DMS114 treated with DMSO at 0.1 percent for 48 hours (cell line): ENCODE data around the gene TRIP13.
A peak's percentile ranks its signal among the peaks of the same experiment; 100 is the strongest.
"Not testable (repeated sequence)": the region's sequence is repeated elsewhere in the genome, so short reads cannot be mapped to it uniquely, and the experiment has no call there.

Source experiments
- DNase-seq: peaks from one replicate; lab custom pipeline; 2025; ENCODE audit not compliant: unreplicated experiment; lab: John Stamatoyannopoulos, UW

The TRIP13 gene

GRCh38 chr5:934381-934967 is 41.8 kb downstream of the TRIP13 start:
- DNase-seq, result not testable (repeated sequence)

- no peak for DNase-seq
Measured at GRCh38 chr5:935510-936084, 42.9 kb downstream of the TRIP13 start.

DNA sequence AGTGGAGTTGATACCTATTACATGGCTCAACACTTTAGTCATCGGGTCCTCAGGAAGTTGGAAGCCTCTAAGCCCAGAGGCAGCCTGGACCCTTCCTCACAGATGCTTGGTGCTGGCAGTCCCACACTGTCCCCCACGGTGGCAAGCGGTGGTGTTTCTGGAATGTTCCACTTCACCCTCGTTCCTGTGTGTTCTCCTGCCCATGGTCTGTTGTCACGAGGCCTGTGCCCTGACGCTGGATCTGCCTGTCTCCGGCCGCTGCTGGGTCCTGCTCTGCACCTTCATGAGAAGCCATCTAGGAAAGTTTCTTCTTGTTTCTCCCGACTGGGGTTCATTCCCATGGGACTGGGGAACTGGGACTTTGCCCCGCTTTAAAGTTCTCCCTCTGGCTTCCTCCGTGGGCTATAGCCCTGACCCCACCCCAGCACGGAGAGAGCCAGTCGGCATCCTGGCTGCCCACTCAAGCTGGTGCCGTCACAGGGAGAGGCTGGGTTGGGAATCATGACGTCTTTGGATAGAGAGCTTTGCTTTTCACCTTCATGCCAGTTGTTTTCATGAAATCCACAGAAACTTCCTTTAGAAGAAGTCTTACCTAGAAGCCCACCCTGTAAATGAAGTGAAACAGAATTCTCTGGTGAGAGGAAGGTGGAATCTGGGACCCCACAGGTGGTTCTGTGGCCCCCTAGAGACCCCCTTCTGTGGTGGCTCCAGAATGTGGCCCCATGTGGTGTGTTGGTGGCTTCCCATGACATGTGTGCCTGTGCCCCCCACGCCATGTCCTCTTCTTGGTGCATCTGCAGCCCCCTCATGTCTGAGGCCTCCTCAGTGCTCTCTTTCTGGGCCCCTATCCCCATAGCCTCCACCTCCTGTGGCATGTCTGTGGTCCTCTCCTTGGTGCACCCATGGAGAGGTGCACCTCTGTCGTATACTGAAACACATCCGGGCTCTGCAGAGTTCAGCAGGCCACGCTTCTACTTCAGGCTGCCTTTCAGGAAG is 43.8 kb downstream of the TRIP13 start:
- DNase-seq, result no peak

DNA sequence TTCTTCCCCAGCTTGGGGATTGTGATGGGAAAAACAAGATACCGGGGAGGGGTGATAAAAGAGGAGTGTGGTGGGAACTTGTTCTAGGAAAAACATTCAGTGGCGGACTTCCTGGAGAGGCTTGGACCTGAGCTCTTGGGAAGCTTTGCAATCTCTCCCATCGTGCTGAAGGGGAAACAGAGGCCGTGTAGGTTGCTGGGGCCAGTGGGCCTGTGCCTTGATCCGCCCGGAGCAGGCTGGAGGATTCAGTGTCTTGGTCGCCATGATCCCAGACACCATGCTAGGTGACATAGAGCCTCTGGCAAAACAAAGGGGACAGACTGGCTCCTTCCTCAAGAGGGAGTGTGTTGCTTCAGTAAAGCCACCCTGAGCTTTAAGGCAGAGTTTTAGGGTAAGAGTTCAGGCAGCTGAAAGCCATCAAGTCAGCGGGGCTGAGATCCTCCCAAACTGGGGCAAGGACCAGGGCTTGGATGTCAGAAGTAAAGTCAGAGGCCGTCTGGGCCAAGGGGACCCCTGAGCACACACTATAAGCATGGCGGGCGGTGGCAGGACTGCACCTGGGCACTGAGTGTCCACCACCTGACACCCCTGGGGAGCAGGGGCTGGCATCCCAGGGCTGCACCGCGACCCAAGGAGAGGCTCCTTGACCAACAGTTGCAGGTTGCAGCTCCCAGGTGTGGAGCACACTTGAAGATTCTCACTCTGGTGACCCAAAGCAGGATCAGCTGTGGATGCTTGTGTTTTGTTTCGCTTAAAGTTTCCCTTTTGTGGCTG is 44.7 kb downstream of the TRIP13 start:
- no peak for DNase-seq

DNA sequence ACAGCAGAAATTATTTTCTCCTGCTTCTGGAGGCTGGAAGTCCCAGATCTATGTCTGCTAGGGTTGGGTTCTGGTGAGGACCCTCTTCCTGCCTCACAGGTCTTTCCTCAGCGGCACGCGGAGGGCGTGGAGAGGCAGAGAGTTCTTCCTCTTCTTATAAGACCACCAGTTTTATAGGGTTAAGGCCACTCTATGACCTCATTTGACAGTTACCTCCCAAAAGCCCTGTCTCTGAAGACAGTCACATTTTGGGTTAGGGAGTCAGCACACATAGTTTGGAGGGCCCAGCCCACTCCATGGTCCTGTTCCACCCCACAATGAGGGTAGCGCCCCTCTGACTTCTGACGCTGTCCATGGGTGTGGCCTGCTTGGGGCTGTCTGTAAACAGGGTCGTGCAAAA is 46.7 kb downstream of the TRIP13 start:
- no peak for DNase-seq

DNA sequence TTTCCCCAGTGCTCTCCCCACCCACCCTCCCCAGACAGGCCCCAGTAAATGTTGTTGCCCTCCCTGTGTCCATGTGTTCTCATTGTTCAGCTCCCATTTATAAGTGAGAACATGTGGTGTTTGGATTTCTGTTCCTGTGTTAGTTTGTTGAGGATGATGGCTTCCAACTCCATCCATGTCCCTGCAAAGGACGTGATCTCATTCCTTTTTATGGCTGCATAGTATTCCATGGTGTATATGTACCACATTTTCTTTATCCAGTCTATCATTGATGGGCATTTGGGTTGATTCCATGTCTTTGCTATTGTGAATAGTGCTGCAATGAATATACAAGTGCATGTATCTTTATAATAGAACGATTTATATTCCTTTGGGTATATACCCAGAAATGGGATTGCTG is 48.1 kb downstream of the TRIP13 start:
- DNase-seq, result not testable (repeated sequence)

DNA sequence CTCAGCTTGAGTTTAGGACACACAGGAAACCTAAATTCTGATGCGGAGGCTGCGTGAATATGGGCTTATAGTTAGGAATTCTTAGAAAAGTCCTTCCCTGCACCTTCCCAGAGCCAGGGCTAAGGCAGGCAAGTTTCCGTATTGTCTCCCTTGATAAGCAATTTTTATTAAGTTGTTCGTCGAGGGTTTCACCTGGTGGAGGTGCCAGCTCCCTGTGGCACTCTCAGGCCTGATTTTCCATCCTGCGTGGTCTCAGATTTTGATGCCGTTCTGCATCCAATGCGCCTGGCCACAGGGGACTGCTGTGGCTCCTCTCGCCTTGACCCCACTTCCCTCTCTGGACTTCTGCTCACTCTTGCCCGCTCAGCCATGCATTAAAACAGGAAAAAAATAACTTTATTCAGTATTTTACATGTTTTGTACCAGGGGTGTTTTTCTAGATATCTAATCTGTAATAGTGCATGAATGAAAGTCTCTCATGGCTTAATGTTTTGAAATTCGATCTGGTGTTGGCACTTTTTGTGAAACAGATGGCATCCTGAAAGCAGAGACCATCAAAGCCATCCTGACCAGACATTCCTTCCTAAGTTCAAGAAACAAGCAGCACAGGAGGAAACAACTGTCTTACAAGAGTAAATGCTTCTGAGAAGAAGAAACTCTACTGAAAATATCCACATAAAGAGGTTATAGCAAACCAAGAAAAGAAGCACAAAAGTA is 50.7 kb downstream of the TRIP13 start:
- DNase-seq, result no peak

- peak; percentile 2 for DNase-seq
Measured at GRCh38 chr5:943918-944620, 51.4 kb downstream of the TRIP13 start.

DNA sequence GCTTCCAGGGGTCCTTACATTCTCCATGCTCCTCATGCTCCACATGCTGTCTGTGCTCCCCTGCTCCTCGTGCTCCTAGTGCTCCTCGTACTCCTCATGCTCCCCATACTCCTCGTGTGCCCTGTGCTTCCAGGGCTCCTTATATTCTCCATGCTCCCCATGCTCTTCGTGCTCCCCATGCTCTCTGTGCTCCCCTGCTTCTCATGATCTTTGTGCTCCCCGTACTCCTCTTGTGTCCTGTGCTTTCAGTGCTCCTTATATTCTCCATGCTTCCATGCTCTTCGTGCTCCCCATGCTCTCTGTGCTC is 51.9 kb downstream of the TRIP13 start:
- no peak for DNase-seq

GRCh38 chr5:944992-945685 is 52.5 kb downstream of the TRIP13 start:
- DNase-seq, result no peak

GRCh38 chr5:945691-946551 is 53.2 kb downstream of the TRIP13 start:
- DNase-seq, result no peak

DNA sequence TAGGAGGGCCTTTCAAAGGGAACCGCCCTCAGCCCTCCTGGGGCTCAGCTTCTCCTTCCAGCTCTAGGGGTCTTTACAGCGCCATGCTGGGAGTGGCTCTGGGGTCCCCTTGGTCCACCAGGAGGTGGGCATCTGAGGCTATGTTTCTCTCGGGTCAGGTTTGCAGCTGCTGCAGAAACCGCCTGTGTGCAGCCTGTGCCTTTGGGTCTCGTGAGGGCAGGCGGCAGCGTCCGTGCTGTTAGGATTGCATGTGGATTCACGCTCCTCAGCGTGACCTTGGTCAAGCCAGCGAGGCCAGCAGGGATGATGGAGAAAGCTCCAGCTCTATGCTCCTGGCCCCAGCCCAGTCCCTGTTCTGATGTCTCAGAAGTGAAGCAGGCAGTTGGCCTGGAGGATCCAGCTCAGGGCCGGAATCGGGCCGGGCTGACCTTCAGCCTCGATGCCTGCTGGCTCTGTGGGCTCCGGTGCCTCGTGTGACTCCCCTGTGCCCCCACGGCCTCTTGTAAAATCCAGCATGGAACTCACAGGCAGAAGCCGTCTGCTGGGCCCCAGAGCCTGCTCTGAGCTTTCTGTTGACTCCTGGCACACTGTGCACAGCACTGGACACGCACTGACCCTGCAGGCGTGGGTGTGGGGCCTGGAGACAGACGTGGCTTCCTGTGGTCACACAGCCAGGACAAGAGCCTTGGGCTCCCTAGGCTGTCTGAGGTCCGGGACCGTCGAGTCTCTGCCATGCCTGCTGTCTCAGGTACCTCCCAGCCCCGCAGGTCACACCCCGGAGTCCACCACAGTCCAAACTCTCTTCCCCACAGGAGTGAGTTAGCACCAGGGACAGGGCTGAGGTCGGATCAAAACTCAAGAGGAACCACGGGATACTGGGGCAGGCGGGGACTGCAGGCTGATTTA is 54.3 kb downstream of the TRIP13 start:
- no peak for DNase-seq

- DNase-seq, result no peak
Measured at GRCh38 chr5:947626-948471, 55.2 kb downstream of the TRIP13 start.

- DNase-seq, result no peak
Measured at GRCh38 chr5:948472-949274, 56.0 kb downstream of the TRIP13 start.

GRCh38 chr5:949275-949543 is 56.5 kb downstream of the TRIP13 start:
- DNase-seq, result no peak
